Amygdala (tissue), 56 donors: ENCODE measurements around the gene FHIT.
A peak's percentile ranks its signal among the peaks of the same experiment; 100 is the strongest.

Experiments
- DNase-seq, 56 donors: peaks; one replicate each; lab custom pipeline; 2025; lab: John Stamatoyannopoulos, UW

FHIT gene

DNA sequence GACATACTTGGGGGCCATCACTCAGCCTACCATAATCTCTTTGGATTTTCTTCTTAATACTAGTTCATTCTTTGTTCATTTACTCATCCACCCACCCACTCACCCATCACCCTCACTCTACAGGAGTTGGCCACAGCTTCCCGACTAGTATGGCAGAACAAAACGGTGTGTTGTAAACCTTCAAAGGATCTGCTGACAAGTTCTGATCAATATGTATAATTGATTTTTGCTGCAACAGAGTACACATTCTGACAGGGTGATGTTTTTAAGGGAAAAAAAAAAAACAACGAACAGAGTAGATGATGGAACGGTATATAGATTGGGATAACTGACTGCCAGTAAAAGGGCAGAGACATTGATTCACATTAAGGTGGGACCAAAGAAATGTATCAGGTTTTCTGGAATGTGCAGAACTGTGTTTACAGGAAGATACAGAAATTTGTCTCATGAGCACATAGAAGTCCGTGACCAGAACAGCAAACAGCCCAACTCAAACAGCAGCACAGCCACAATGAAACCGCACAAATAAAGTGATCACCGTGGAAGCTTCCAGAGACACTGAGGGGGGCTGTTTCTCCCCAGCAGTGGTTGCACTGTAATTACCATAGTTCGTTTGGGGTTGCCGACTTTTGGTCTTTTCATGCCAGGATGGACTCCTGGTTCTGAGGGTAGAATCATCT is 931.9 kb downstream of the FHIT start:
- DNase-seq = no peak

DNA sequence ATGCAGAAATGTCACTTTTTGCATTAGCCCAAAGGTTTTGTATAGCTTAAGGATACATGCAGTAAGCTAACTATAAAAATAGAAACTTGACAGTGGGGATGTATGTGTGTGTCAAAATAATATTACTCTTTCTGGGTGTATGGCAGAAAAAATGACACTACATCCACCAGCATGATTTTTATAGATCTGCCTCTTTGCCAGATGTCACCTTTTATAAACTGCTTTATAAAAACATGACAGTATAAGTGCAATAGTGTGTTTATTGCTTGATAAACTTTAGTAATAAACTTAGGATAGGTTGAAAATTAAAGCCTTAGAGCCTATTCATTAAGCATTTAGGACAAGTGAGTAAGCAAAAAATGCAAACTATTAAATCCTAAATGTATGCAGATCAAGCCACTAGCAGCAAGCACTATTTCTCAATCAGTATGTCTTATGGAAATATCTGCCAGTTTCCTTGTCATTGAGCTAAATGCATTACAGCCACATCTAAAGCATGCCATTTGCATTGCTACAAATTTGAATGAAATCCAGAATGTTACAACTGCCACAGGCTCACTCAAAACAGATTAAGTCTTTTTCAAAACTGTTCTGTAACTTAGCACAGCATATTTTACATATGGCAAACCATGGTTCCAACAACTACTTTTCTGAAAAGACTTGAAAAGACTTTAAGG is 935.0 kb downstream of the FHIT start:
- DNase-seq = no peak

DNA sequence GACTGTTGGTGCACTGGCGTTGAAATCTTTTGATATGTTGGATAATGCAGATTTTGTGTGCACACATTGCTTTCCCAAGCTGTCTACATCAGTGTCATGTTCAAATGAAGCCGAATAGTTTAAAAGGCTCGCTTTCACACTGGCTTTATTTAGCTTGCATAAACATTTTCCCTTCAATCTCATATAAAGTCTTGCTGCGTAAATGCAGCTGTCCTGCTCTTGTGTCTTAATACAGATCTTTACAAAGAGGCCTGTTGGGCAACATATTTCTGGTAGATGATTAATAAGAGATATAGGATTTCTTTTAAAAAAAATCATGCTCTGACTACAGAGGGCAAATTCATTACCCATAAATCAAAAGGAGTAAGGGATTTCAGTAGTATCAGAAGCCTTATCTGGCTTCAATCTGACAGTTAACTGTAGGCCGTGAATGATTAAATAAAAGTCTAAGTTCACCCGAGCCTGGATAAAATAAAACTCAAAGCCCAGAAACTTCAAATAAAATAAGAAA is 937.2 kb downstream of the FHIT start:
- no peak for DNase-seq

DNA sequence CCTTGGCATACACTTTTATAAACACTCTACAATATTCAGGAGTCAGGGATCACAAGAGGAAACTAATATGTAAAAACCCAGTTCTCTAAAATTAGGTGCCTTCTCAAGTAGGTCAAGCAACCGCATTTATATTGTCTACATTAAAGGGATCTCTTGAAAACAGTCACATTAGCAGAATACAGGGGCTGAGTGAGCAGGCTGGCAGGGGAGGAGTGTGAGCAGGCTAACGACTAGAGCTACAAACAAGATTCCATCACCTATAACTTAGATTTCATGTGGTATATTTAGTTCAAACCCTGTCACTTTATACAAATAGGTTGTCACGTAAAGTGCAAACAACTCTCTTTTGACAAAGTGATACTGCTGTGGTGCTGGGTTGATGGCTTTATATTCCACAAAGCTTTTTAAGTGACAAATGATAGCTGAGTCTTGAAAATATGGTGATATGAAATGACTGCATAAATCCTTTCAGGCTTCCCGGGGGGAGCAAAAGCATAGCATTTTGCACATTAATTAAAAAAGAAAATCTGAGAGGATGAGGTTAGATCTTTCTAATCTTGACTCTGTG is 937.9 kb downstream of the FHIT start:
- DNase-seq = no peak

DNA sequence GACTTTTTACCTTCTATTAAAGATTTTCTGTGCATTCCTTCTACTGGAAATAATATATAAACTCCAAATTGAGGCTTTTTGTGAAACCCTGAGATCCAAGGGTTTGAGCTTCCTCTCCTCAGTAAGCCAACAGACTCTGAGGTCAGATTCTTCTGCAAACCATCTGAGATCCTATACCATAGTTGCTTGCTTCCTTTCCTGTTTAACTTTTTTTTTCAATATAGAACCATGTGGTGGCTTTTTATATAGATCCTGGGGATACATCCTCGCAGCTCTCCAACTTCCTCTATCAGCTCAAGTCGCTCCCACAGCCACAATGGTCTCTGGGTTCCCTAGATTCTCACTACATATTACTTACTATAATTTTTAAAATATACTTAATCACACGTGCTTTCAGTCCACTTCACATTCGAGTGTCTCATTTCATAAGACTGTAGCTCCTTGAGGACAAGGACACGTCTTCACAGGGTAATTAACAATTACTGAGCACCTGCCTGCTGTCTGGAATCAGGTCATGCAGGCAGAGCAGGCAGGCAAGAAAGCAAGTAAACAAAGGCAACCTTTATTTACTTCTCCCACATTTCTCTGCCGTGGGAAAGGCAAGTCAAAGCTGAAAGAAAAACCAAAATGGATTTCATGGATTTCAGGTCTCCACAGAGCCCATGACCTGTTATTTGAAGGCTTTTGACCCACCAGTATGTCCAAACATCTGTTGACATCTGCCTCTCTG is 941.5 kb downstream of the FHIT start:
- DNase-seq = no peak

DNA sequence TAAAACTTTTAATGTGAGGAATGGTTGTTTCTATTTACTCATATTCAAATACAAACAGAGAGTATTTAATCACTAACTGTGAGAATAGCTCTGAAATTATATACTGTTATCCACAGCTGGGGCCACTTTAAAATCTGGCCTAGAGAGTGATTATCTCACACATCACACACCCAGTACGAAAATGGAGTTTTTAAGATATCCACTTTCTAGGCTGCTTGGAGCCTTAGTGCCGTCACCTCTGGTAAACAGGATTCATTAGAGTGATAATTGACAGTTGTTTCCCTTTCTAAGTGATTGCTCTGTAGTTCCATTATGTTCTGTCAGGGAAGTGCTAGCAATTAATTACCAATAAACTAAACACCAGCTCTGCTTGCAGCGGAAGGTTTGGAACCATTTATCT is 942.4 kb downstream of the FHIT start:
- DNase-seq = no peak

DNA sequence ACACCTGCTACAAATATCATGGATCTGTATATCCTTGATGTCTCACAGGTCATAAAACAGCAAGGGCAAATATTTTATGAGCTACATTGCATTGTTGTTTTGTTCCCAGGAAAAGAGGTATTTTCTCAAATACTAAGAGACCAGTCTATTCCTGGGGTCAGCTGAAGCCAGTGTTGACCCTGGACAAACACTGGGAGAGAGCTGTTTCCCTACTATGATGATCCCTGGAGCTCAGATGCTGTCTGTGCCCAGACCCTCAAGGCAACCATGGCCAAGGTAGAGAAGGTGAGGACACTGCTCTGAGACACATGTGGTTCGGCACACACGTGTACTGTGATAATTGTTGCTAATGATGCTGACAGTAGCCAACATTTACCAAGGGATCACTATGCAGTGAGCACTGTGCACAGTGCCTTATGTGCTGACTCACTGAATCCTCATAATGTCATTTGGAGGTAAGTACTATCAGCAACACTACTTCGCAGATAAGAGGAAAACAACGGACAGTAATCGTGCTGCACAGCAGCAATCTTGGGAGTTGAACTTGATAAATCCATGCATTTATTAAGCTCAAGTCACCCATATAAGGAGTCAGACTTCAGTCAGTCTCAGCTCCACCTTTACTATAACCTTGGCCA is 943.6 kb downstream of the FHIT start:
- DNase-seq = no peak

DNA sequence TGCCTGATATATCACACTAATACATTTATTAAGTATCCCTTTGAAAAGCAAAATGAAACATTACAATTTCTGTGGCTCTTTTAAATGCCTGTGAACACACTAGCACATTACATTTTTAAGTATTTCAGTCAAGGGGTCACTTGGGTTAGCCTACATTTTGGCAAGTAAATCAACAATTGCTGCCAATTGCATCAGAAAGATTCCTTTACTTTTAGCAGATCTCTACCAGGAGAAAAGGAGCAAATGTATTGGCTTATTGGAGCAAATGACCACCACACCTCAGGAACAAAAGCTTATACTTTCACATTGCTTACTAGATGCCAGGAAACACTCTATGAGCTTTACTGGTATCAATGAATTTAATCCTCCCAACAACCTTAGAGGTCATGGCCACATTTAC is 947.1 kb downstream of the FHIT start:
- no peak for DNase-seq

DNA sequence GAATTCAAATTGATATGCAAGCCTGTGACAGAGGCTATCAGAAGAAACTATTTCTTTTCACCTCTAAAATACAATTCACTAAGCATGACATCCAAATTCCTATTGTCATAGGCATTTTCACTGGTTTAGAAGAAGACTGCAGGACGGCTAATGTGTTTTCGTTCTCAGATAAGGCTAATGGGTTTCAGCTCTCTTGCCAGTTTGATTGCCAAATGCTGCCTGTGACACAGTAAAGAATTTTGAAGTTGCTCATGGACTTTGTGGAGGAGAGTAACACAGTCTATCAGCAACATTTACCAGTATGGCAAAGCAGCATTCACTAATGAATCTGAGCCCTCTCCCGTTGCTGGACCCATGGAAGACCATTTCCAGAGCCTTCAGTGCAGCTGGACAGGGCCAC is 948.1 kb downstream of the FHIT start:
- no peak for DNase-seq

DNA sequence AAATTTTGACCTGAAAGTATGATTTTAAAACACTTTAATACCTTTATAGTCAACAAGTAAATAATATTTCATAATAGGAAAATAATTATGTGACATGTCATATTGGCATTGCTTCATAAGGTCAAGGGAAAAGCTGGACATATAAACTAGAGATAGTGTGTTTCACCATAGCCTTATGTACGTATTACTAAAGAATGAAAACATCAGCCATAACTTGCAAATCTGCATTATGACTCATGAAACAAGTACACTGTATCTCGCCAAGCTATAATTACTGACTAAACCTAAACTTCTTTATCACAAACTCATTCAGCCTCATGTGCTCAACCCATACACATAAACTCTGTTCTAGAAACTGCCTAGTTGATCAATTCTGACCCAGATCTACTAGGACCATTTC is 950.1 kb downstream of the FHIT start:
- DNase-seq = no peak

DNA sequence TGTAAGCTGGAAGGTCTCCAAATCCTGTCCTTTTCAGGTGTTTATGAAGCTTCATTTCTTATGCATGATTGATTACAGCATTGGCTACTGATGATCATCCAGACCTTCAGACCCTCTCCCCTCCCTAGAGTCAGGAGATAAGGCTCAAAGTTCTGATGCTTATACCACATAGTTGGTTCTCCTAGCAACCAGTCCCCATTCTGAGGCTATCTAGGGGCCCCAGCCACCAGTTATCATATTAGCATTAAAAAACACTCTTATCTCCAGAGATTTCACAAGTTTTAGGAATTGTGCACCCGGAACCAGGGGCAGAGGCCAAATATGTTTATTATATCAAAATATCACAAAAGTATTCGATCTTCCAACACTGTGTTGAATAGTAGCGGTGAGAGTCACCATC is 953.1 kb downstream of the FHIT start:
- no peak for DNase-seq

DNA sequence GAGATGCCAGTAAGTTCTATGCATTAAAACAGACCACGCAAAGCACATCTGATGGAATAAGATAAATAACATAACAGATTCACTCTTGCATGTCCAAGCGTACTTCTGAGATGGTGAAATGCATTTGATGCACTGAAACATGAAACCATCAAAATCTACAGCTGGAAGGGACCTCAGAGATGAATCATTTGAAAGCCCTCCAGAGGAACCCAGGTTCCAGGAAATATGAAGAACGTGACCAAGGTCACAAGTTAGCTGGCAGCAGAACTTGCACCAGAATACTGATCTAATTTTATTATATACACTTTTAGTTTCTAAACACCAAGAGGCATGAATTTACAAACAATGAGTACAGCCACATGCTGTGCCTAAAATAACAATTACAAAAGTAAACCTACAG is 957.1 kb downstream of the FHIT start:
- no peak for DNase-seq

DNA sequence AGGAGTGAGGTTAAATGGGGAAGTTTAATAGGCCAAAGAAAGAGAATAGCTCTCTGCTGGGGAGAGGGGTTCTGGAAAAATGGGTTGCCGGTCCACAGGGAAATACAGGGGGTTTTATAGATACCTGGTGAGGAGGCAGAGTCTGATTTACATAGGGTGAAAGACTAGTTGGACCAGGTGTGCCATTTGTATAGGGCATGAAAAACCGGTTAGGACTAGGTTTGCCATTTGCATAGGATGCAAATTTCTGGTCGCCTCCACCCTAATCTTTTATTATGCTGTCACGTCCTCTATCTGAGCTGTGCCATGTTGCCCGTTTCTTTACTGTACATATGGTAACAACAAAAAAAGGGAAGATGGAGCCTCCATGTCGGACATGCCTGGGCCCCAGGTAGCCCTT is 960.1 kb downstream of the FHIT start:
- no peak for DNase-seq

DNA sequence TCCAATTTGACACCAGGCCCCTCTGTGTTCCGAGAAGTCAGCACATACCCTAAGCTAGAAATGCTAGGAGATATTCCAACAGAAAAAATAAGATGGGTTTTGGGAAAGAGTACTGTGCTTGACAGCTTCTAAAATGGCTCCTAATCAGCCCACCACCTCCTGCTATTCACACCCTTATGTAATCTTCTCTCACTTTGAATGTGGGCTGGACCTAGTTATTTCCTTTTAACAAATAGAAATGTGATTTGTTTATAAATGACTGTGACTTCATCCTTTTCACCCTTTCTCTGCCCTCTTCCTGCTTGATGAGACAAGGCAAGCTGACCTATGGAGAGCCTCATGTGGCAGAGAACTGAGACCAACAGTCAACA is 961.1 kb downstream of the FHIT start:
- no peak for DNase-seq

DNA sequence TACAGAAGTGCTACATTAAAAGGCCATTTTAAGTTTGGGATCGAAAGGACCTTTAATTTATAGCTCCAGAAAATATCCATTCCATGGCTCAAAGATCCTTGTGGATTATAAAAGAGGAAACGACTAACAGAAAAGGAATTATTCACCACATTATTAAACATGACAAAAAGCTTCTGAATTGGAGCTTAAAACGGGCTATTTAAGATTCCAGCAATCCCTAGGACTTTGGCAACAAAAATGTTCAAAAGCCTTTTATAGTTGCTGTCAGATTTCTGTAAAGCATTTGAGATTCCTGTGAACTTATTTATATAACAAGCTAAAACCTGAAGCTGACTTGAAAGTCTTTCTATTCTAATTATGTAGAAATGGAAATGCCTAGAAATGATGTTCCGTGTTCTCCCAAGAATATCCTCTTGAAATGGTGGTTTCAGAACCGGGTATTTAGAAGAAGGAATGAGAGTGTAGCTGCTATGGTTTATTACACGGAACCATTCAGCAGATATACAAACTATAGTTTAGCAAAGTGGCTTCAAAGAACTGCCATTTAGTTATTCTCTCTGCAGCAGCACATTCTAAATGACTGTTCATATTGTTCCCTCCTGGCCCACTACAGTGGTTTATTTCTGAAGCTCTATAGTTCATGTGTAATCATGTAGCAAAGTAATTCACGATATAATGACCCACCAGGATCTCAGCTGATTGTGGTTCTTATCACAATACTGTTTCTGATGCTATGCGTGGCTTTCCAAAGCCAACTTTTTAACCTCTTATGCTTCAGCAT is 961.7 kb downstream of the FHIT start:
- DNase-seq = no peak

DNA sequence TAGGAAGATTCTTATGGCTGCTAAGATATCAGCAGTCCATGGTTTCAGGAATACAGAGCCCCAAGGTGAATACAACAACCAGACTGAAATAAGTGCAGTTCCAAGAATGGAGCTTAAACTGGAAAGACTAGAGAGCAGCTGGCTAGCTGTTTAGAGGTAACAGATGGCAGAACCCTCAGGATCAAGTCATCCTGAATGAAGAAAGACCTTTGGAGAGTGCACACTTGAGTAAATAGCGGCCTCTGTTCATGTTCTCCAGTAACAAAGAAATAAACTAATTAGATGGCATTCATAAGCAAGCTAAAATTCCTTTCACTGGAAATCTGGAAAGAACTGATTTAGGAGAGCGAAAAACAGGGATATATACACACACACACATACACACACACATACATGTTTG is 968.4 kb downstream of the FHIT start:
- no peak for DNase-seq

DNA sequence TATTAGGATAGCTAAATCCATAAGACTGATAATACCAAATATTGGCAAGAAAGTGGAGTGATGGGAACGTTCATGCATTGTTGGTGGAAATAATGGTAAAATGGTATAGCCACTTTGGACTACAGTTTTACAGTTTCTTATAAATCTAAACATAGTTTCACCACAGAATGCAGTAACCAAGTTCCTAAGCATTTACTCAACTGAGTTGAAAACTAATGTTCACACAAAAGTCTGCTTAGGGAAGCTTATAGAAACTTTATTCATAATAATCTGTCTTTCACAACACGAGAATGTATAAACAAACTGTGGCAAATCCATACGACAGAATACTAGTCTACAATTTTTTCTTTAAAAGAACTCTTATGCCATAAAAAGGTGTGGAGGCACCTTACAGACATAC is 969.3 kb downstream of the FHIT start:
- DNase-seq = no peak

DNA sequence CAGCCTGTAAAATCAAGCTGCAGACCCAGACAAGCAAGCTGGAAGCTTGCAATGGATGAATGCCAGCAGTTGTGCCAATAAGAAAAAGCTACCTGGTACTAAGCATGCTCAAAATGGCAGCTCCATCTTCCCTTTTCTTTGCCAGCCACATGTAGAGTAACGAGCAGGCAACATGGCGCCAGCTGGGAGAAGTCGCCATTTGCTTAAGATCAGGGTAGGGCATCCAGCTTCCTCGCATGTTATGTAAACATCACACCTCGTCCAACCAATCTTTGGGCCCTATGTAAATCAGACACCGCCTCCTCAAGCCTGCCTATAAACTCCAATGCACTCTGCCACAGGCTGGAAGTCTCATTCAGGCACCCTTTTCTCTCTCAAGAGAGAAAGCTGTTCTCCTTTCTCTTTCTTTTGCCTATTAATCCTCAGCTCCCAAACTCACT is 973.9 kb downstream of the FHIT start:
- DNase-seq = peak in 16 of 56 donors; percentile 0 to 51 (median 4)

DNA sequence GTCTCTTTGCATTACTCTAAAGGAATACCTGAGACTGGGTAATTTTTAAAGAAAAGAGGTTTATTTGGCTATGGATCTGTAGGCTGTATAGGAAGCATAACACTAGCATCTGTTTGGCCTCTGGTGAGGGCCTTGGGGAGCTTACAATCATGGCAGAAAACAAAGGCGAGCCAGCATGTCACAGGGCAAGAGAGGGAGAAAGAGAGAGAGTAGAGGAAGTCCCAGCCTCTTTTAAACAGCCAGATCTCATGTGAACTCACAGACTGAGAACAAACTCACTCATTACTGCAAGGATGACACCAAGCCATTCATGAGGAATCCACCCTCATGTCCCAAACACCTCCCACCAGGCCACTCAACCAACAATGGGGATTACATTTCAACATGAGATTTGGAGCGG is 974.6 kb downstream of the FHIT start:
- DNase-seq = no peak

DNA sequence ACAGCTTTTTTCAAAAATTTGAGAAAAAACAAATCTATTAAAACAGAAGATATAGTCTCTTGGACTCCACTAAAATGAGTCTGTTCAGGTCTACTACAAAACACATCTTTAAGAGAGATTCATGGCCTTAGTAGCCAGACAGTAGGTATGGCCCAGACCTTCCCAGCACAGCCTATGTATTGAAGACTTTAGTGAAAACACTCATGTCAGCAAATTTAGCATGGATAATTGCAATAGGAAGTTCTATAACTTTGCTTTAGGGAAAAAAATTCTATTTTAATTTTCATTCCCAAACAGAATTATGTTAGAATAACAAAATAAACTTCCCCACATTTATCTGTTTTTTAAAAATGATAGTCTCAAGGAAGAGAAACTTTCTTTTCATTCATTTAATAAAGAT is 976.6 kb downstream of the FHIT start:
- DNase-seq = no peak
